GM20431 (cell line): ENCODE results near the gene DGKG.

Experiments
- in situ Hi-C: fragments of 300-500 bp; cut with MseI, MboI; formaldehyde crosslinking; loops from one replicate; pipeline ENCODE4 v1.15.0; 2020; ENCODE audit warnings: low sequenced_read_pairs; ENCODE audit not compliant: unreplicated experiment

Gene DGKG

DNA sequence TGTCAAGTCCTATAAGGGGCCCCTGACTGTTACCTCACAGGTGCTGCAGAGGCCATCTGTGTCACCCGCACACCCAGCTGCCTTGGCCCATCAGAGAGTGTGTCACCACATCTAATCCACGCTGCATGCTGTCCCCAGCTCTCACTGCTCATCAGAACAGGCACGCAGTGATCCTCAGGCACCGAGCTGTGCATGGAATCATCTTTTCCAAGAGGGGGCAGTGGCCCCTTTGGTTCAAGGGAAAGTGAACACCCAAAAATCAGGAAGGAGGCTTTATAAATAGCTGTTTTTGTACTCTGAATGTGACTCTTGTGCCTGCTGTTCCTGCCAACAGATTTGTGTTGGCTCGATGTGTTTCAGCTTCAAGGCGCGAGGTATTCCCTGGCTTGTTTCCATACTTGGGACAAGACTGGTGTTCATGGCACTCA lies 142.8 kb downstream of the DGKG start:
- in situ Hi-C loops = no loop called here

DNA sequence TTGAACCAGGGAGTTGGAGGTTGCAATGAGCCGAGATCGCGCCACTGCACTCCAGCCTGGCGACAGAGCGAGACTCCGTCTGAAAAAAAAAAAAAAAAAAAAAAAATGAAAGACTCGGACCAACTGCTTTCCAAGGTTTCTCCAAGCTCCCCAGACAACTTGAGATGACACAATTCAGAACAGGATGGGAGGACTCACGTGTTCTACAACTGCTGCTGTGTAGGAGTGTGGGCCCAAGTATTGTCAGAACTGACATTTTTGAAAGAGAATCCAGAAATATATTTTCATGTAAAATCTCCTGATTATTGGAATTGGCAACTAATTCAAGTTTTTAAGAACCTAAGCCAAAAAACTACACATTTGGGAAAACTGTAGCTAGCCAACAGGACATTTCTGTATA lies 143.6 kb downstream of the DGKG start:
- in situ Hi-C loops = no loop called here

- in situ Hi-C loops = no loop called here
Measured at GRCh38 chr3:186217820-186218164, 144.2 kb downstream of the DGKG start.

- in situ Hi-C loops = no loop called here
Measured at GRCh38 chr3:186216900-186217819, 144.9 kb downstream of the DGKG start.

DNA sequence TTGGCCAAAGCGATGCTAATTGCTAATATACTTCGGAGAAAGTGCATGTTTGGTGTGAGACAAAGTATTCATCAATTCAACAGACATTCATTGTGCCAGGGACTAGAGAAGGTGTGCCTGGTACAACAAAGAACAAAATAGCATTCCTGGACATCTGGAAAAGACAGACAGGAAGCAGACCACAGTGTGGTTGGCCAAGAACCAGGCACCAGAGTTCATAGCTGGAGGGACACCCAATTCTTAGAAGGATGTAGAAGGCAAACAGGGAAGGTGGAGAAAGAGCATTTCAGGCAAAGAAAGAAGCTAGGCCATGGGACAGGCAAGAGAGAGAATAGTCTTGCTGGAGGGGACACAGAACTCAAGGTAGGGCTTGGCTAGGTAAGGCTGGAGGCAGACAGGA lies 147.4 kb downstream of the DGKG start:
- in situ Hi-C loops = no loop called here

GRCh38 chr3:186213946-186214345 lies 148.1 kb downstream of the DGKG start:
- in situ Hi-C loops = no loop called here

DNA sequence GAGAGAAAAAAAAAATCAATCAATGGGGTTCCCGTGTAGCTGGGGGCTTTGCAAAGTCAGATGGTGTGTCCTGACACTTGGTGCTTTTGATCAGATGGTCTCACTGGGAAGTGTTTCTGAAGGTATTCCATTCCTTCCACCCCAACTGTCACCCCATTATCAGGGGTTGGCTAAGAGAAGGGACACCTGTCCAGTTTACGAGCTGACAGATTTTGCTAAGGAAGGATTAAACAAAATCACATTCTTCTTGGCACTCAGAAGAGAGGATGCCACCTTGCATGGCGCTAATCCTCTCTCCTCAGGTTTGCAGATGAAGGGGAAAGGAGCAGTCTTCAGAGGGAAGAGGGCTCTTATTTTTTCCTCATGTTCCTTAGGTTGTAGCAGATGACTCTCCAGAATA lies 149.4 kb downstream of the DGKG start:
- in situ Hi-C loops = no loop called here

GRCh38 chr3:186210852-186211500 lies 151.1 kb downstream of the DGKG start:
- in situ Hi-C loops = no loop called here

- in situ Hi-C loops = no loop called here
Measured at GRCh38 chr3:186209810-186210752, 152.0 kb downstream of the DGKG start.

GRCh38 chr3:186208296-186208989 lies 153.6 kb downstream of the DGKG start:
- in situ Hi-C loops = no loop called here

GRCh38 chr3:186207515-186207914 lies 154.5 kb downstream of the DGKG start:
- in situ Hi-C loops = no loop called here

DNA sequence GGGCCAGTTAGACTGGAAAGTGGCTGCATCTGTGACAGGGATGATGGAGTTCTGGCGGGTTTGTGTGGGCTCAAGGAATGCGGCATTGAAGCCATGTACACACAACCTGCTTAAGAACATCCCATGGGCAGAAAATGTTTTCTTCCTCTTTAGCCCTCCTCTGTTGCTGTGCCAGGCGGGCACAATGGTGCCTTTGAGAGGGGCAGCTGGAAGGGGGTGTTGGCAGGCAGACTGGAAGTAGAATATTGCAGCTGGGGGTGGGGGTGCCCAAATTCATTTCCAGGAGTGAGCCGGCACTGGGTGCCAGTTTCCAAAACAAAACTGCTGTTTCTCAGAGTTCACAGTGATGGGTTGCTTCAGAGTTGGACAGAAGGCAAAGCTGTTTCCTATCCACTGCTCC lies 161.3 kb downstream of the DGKG start:
- in situ Hi-C loops = no loop called here

DNA sequence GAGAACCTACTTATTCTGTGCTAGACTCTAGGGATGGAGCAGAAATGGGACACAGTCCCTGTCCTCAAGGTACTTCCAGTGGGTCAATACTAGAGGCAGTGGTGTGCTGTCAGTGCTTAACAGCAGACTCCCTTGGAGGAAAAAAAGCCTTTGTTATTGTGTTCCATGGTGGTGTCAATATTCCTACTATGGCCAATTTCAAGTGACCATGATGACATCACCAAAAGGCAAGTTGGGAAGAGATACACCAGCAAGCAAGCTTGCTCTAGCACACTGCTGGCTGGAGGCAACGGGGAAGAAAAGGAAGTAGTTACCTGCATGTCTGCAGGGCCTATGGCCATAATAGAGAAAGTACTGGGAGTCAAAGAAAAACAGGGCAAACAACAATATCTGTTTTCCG lies 163.6 kb downstream of the DGKG start:
- in situ Hi-C loops = no loop called here

DNA sequence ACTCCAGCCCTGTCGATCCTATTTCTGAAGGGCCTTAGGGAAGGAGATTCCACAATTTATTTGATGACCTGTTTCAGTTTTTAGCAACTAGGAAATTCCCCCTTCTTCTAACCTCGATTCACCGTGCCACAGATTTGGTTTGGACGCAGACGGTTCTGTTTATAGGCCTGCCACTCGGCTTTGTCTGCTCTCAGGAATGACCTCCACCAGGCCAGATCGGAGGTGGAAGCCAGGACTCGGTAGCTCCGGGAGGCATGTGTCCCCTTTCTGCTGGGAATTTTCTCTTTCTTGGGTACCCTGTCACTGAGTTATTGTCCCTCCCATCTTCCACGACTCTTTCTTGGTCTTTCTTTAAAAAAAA lies 167.6 kb downstream of the DGKG start:
- in situ Hi-C loops = no loop called here

- in situ Hi-C loops = no loop called here
Measured at GRCh38 chr3:186193534-186194450, 168.2 kb downstream of the DGKG start.

- in situ Hi-C loops = no loop called here
Measured at GRCh38 chr3:186192823-186193222, 169.2 kb downstream of the DGKG start.

GRCh38 chr3:186189492-186189891 lies 172.5 kb downstream of the DGKG start:
- in situ Hi-C loops = no loop called here

DNA sequence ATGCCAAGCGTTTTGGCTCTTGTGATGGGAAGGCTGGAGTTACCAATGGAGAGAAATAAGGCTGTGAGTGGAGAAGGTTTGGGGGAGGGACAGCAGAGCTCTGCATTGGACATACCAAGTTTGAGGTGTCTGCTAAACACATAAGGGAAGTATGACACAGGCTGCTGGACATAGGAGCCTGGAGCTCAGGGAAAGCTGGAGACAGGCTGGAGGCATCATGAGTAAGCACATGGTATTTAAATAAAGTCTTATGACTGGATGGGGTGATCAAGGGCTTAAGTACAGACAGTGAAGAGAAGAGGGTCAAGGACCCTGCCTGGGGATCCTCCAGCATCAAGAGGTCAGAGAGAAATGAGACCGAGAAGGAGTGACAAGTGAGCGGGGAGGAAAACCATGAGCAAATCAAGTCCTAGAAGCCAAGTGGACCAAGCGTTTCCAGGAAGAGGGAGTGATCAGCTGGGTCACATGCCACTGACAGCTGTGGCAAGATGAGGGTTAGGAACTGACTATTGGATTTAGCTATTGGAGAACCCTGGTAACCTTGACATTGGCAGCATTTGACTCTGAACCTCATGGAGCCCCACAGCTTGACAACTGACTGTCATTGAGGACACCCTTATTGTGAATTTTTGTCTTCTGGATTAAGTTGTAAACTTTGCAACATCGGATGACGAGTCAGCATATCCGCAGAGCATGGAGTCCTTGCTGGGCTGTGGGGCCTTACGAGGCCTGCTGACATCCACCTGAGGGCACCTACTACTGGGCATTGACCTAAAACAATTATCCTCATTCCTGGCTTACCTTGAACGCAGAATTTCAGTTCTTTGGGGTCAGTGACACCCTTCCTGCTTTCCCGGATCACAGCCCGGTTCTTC lies 174.4 kb downstream of the DGKG start:
- in situ Hi-C loops = no loop called here
